EL (cell line): ENCODE results near the gene SAA4.
"Not testable (repeated sequence)": the region's sequence is repeated elsewhere in the genome, so short reads cannot be mapped to it uniquely, and the experiment has no call there.

ENCODE experiments used
- DNase-seq: peaks from one replicate; pipeline ENCODE4 v3.0.0-alpha.2; 2016

The SAA4 gene

GRCh38 chr11:18246379-18247190 is 10.0 kb upstream of the SAA4 start:
- DNase-seq = not testable (repeated sequence)

GRCh38 chr11:18245396-18245795 is 8.8 kb upstream of the SAA4 start:
- peak; percentile 21 for DNase-seq

GRCh38 chr11:18243783-18244362 is 7.3 kb upstream of the SAA4 start:
- DNase-seq = peak; percentile 68

GRCh38 chr11:18239655-18240054 is 3.1 kb upstream of the SAA4 start:
- DNase-seq = no peak

- no peak for DNase-seq
These were observed 938 bp downstream of the SAA4 start for GRCh38 chr11:18235394-18236334.

GRCh38 chr11:18233912-18234311 is 2.7 kb downstream of the SAA4 start:
- DNase-seq = no peak

- no peak for DNase-seq
These were observed 5.7 kb downstream of the SAA4 start for GRCh38 chr11:18230859-18231258.

GRCh38 chr11:18229501-18229900 is 7.1 kb downstream of the SAA4 start:
- no peak for DNase-seq

GRCh38 chr11:18225913-18226312 is 10.7 kb downstream of the SAA4 start:
- no peak for DNase-seq

GRCh38 chr11:18223591-18224387 is 12.8 kb downstream of the SAA4 start:
- no peak for DNase-seq

GRCh38 chr11:18222814-18223421 is 13.7 kb downstream of the SAA4 start:
- DNase-seq = no peak

GRCh38 chr11:18221274-18221876 is 15.2 kb downstream of the SAA4 start:
- no peak for DNase-seq

GRCh38 chr11:18209058-18209457 is 27.5 kb downstream of the SAA4 start:
- no peak for DNase-seq

- DNase-seq = no peak
These were observed 31.8 kb downstream of the SAA4 start for GRCh38 chr11:18204771-18205170.

GRCh38 chr11:18204220-18204619 is 32.4 kb downstream of the SAA4 start:
- DNase-seq = no peak

- DNase-seq = peak; percentile 47
These were observed 32.9 kb downstream of the SAA4 start for GRCh38 chr11:18203723-18204122.

GRCh38 chr11:18197738-18198137 is 38.9 kb downstream of the SAA4 start:
- DNase-seq = not testable (repeated sequence)

GRCh38 chr11:18196532-18196931 is 40.1 kb downstream of the SAA4 start:
- DNase-seq = no peak

GRCh38 chr11:18193010-18193409 is 43.6 kb downstream of the SAA4 start:
- DNase-seq = no peak

- DNase-seq = no peak
These were observed 45.2 kb downstream of the SAA4 start for GRCh38 chr11:18191376-18191775.

GRCh38 chr11:18189476-18190245 is 46.9 kb downstream of the SAA4 start:
- DNase-seq = not testable (repeated sequence)
